Prostate gland (tissue), 2 donors: ENCODE data around the gene GPR146.

Experiments
- POLR2A ChIP-seq: fragments of 450-650 bp; IDR thresholded peaks from one replicate; pipeline ENCODE4 v1.6.1; 2016; ENCODE audit warnings: antibody characterized with exemption, mild to moderate bottlenecking
- POLR2AphosphoS5 ChIP-seq: sonication (generic); formaldehyde crosslinking; IDR thresholded peaks from one replicate; pipeline ENCODE4 v1.6.1; 2017; ENCODE audit warnings: antibody characterized with exemption
- TF ChIP-seq, protein P1 (sequence below), 4 experiments: fragments of 200-600 bp in 2 of 4; fragments of 450-650 bp in 2 of 4; sonication (generic) in 2 of 4; IDR thresholded peaks; 1 replicate in 3 of 4; 2 replicates in 1 of 4; pipeline ENCODE4 v1.5.1; 2016 to 2019; ENCODE audit warnings: antibody characterized with exemption in 4 of 4, mild to moderate bottlenecking in 2 of 4, moderate library complexity in 2 of 4

DNA sequence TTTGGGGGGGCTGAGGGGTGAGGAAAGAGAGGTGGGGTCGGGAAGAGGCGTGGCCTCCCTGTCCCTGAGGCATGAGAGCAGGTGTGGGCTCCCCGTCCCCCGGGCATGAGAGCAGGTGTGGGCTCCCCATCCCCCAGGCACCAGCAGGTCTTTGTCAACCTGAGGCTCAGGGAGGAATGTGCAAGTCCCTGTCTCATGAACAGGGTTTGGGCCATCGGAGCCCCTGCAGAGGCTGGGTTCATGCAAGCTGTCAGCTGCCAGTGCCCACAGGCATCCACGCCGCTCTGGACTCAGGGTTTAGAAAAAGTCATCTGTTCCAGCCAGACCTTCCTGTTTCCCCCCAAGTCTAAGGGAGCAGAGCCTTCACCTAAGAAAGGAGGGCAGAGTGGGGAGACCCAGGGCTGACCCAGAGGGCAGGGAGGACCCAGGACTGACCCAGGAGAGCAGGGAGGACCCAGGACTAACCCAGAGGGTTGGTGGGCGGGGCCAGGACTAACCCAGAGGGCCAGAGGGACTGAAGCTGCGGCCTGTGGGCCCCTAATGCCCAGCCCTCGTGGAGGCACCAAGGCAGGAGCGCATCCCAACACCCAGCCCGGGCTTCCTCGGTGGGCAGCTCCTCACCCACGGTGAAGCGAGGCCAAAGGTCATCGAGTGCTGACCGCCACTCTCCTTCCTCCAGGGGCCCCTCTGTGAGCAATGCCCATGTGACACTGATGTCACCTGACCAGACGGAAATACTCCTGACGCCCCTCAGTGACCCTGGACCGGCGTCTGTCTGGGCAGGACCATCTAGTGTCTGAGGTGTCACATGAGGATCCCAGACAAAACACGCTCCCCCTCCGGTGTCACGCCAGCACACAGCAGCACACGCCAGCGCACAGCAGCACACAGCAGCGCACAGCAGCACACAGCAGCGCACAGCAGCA lies 28.9 kb upstream of the GPR146 start:
- TF ChIP-seq, protein P1, sequence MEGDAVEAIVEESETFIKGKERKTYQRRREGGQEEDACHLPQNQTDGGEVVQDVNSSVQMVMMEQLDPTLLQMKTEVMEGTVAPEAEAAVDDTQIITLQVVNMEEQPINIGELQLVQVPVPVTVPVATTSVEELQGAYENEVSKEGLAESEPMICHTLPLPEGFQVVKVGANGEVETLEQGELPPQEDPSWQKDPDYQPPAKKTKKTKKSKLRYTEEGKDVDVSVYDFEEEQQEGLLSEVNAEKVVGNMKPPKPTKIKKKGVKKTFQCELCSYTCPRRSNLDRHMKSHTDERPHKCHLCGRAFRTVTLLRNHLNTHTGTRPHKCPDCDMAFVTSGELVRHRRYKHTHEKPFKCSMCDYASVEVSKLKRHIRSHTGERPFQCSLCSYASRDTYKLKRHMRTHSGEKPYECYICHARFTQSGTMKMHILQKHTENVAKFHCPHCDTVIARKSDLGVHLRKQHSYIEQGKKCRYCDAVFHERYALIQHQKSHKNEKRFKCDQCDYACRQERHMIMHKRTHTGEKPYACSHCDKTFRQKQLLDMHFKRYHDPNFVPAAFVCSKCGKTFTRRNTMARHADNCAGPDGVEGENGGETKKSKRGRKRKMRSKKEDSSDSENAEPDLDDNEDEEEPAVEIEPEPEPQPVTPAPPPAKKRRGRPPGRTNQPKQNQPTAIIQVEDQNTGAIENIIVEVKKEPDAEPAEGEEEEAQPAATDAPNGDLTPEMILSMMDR (IDR thresholded peaks at IDR 0.05) = no peak
- TF ChIP-seq POLR2AphosphoS5 (no peak), POLR2A (no peak)
